Loucy (cell line): Measurements from ENCODE around the gene PRAF2.

Source experiments
- H2AFZ ChIP-seq: fragments of 200-600 bp; sonication (generic); 2 replicates; pipeline ENCODE4 v1.6.0; 2016; ENCODE audit warnings: antibody characterized with exemption, mild to moderate bottlenecking, low read length, moderate library complexity
- H3F3A ChIP-seq: fragments of 200-600 bp; 2 replicates; pipeline ENCODE4 v1.6.0; 2016; ENCODE audit warnings: antibody characterized with exemption, low read depth, mild to moderate bottlenecking
- H3K27me3 ChIP-seq: fragments of 200-600 bp; sonication (generic); 2 replicates; pipeline ENCODE4 v1.6.1; 2014; ENCODE audit warnings: low read length, mild to moderate bottlenecking; ENCODE audit not compliant: insufficient read depth, poor library complexity, severe bottlenecking
- H3K36me3 ChIP-seq: fragments of 200-600 bp; sonication (generic); 2 replicates; pipeline ENCODE4 v1.6.1; 2016; ENCODE audit warnings: low read length; ENCODE audit not compliant: insufficient read depth
- H3K4me1 ChIP-seq: fragments of 200-600 bp; sonication (generic); 2 replicates; pipeline ENCODE4 v1.5.1; 2014; ENCODE audit warnings: low read length, mild to moderate bottlenecking; ENCODE audit not compliant: insufficient read depth, poor library complexity, severe bottlenecking
- H3K4me2 ChIP-seq: fragments of 200-600 bp; sonication (generic); 2 replicates; pipeline ENCODE4 v1.6.0; 2014; ENCODE audit warnings: antibody characterized with exemption, low read length, low read depth, mild to moderate bottlenecking; ENCODE audit not compliant: poor library complexity, severe bottlenecking
- H3K4me3 ChIP-seq: fragments of 200-600 bp; sonication (generic); 2 replicates; pipeline ENCODE4 v1.5.1; 2014; ENCODE audit warnings: low read length, mild to moderate bottlenecking, mixed read lengths; ENCODE audit not compliant: poor library complexity, severe bottlenecking
- H3K79me2 ChIP-seq: fragments of 200-600 bp; sonication (generic); 2 replicates; pipeline ENCODE4 v1.6.1; 2014; ENCODE audit warnings: low read length; ENCODE audit not compliant: insufficient read depth
- H3K9ac ChIP-seq: fragments of 200-600 bp; sonication (generic); 2 replicates; pipeline ENCODE4 v1.6.0; 2014; ENCODE audit warnings: mild to moderate bottlenecking, low read depth, low read length, moderate library complexity; ENCODE audit not compliant: poor library complexity, severe bottlenecking
- H3K9me2 ChIP-seq: fragments of 200-600 bp; sonication (generic); replicated peaks from 2 replicates; pipeline ENCODE4 v1.6.1; 2016; ENCODE audit warnings: low read depth, low read length, mixed read lengths
- H3K9me3 ChIP-seq: fragments of 200-600 bp; sonication (generic); 2 replicates; pipeline ENCODE4 v1.6.1; 2014; ENCODE audit warnings: mild to moderate bottlenecking, antibody characterized with exemption, low read length, low read depth; ENCODE audit not compliant: insufficient read depth
- H4K20me1 ChIP-seq: fragments of 200-600 bp; sonication (generic); 2 replicates; pipeline ENCODE4 v1.6.0; 2014; ENCODE audit warnings: antibody characterized with exemption, low read length, mild to moderate bottlenecking; ENCODE audit not compliant: insufficient read depth, poor library complexity, severe bottlenecking
- CTCF ChIP-seq: fragments of 200-600 bp; sonication (generic); conservative IDR thresholded peaks from 2 replicates; pipeline ENCODE4 v1.5.1; 2014; ENCODE audit warnings: mild to moderate bottlenecking, antibody characterized with exemption, low read length
- EZH2phosphoT487 ChIP-seq: fragments of 200-600 bp; IDR thresholded peaks from 2 replicates; pipeline ENCODE4 v1.6.1; 2018; ENCODE audit warnings: antibody characterized with exemption, mild to moderate bottlenecking, moderate library complexity, borderline replicate concordance

PRAF2 gene

GRCh38 chrX:49037883-49038475 lies 35.8 kb downstream of the PRAF2 start:
- Histone ChIP-seq H3K36me3 (no peaks in the 10 kb centered on the region; the same call in 1 of the 2 replicates), H3K9ac (no peak overlapping the region), H3F3A (no peaks in the 10 kb centered on the region), H3K4me1 (peaks cover 25% of the 10 kb centered on the region), H3K27me3 (no peaks in the 10 kb centered on the region), H4K20me1 (no peaks in the 10 kb centered on the region), H3K9me3 (no peaks in the 10 kb centered on the region), H3K4me2 (no peak overlapping the region), H3K79me2 (0 out of 2 replicates have a peak, but pooled peaks cover 9% of the 10 kb centered on the region), H2AFZ (no peak overlapping the region), H3K9me2 (no peaks in the 10 kb centered on the region), H3K4me3 (no peak overlapping the region)
- TF ChIP-seq EZH2phosphoT487: no peak
- TF ChIP-seq CTCF: no peak

- no peaks in the 10 kb centered on the region for H3K79me2 ChIP-seq
- H3K4me3 ChIP-seq: no peak overlapping the region
- no peaks in the 10 kb centered on the region for H3F3A ChIP-seq
- no peaks in the 10 kb centered on the region; the same call in 1 of the 2 replicates for H3K36me3 ChIP-seq
- no peaks in the 10 kb centered on the region for H3K4me1 ChIP-seq
- H4K20me1 ChIP-seq: no peaks in the 10 kb centered on the region
- H3K9ac ChIP-seq: no peak overlapping the region
- no peak overlapping the region for H2AFZ ChIP-seq
- no peak overlapping the region for H3K4me2 ChIP-seq
- no peaks in the 10 kb centered on the region for H3K27me3 ChIP-seq
- H3K9me2 ChIP-seq: no peaks in the 10 kb centered on the region
- TF ChIP-seq EZH2phosphoT487 (no peak), CTCF (no peak)
- no peaks in the 10 kb centered on the region for H3K9me3 ChIP-seq
Observed at GRCh38 chrX:49030283-49030682, 43.5 kb downstream of the PRAF2 start.

GRCh38 chrX:49029876-49030275 lies 43.9 kb downstream of the PRAF2 start:
- Histone ChIP-seq H3K9ac (no peak overlapping the region), H3K27me3 (no peaks in the 10 kb centered on the region), H2AFZ (no peak overlapping the region), H3K36me3 (no peaks in the 10 kb centered on the region; the same call in 1 of the 2 replicates), H3K9me3 (no peaks in the 10 kb centered on the region), H3K9me2 (no peaks in the 10 kb centered on the region), H3K79me2 (no peaks in the 10 kb centered on the region), H3K4me3 (no peak overlapping the region), H3K4me1 (no peaks in the 10 kb centered on the region), H3F3A (no peaks in the 10 kb centered on the region), H3K4me2 (no peak overlapping the region), H4K20me1 (no peaks in the 10 kb centered on the region)
- TF ChIP-seq CTCF (no peak), EZH2phosphoT487 (no peak)
